A549 (cell line): ENCODE measurements around the gene NENF.
"Not testable (repeated sequence)": the region's sequence is repeated elsewhere in the genome, so short reads cannot be mapped to it uniquely, and the experiment has no call there.

Source experiments
- E2F6 ChIP-seq: IDR thresholded peaks from 2 replicates; pipeline ENCODE4 v1.6.1; 2012; ENCODE audit warnings: low read depth, borderline replicate concordance
- HMGXB4 ChIP-seq: fragments of 250-450 bp; sonication (Bioruptor Pico); IDR thresholded peaks from 2 replicates; pipeline ENCODE4 v1.5.0; 2021; ENCODE audit warnings: mild to moderate bottlenecking, moderate library complexity, borderline replicate concordance
- JUNB ChIP-seq: fragments of >200 bp; sonication (Bioruptor Twin); formaldehyde crosslinking; IDR thresholded peaks from 2 replicates; pipeline ENCODE4 v1.6.1; 2016
- POLR2A ChIP-seq: IDR thresholded peaks from 2 replicates; pipeline ENCODE4 v1.6.1; 2012; ENCODE audit warnings: mild to moderate bottlenecking, low read length
- SMC3 ChIP-seq: fragments of >200 bp; sonication (Bioruptor Twin); formaldehyde crosslinking; IDR thresholded peaks from 3 replicates; pipeline ENCODE4 v1.6.1; 2018; ENCODE audit warnings: inconsistent platforms
- TF ChIP-seq, protein P1 (sequence below): fragments of >200 bp; sonication (Bioruptor Twin); formaldehyde crosslinking; IDR thresholded peaks from 3 replicates; pipeline ENCODE4 v1.5.1; 2016

GRCh38 chr1:212480711-212481437 lies 48.2 kb downstream of the NENF start:
- not testable (repeated sequence) for TF ChIP-seq HMGXB4, SMC3, JUNB, POLR2A, E2F6
- TF ChIP-seq, protein P1, sequence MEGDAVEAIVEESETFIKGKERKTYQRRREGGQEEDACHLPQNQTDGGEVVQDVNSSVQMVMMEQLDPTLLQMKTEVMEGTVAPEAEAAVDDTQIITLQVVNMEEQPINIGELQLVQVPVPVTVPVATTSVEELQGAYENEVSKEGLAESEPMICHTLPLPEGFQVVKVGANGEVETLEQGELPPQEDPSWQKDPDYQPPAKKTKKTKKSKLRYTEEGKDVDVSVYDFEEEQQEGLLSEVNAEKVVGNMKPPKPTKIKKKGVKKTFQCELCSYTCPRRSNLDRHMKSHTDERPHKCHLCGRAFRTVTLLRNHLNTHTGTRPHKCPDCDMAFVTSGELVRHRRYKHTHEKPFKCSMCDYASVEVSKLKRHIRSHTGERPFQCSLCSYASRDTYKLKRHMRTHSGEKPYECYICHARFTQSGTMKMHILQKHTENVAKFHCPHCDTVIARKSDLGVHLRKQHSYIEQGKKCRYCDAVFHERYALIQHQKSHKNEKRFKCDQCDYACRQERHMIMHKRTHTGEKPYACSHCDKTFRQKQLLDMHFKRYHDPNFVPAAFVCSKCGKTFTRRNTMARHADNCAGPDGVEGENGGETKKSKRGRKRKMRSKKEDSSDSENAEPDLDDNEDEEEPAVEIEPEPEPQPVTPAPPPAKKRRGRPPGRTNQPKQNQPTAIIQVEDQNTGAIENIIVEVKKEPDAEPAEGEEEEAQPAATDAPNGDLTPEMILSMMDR = not testable (repeated sequence)
